Nephron (organoid): ENCODE measurements around the gene MEAK7.

Experiments
- H3K27ac Mint-ChIP-seq, 3 experiments: 2 replicates each; pipeline ENCODE4 v1.8.0; 2020; ENCODE audit warnings: mixed read lengths in 3 of 3, mild to moderate bottlenecking in 2 of 3, moderate library complexity in 1 of 3
- H3K27me3 Mint-ChIP-seq: 2 replicates; pipeline ENCODE4 v1.8.0; 2021; ENCODE audit warnings: low read depth, mild to moderate bottlenecking, moderate library complexity, mixed read lengths
- H3K36me3 Mint-ChIP-seq: 2 replicates; pipeline ENCODE4 v1.8.0; 2020; ENCODE audit warnings: low read depth, mixed read lengths
- H3K4me1 Mint-ChIP-seq: 2 replicates; pipeline ENCODE4 v1.8.0; 2020; ENCODE audit warnings: mixed read lengths
- H3K4me3 Mint-ChIP-seq, 3 experiments: 2 replicates each; pipeline ENCODE4 v1.8.0; 2020; ENCODE audit warnings: mild to moderate bottlenecking in 3 of 3, mixed read lengths in 3 of 3, moderate library complexity in 2 of 3
- H3K9me3 Mint-ChIP-seq: 2 replicates; pipeline ENCODE4 v1.8.0; 2020; ENCODE audit warnings: mixed read lengths
- TF ChIP-seq, protein P1 (sequence below), 3 experiments: fragments of 200-600 bp; sonication (generic); IDR thresholded peaks; one replicate each; pipeline ENCODE4 v1.5.0; 2021; ENCODE audit warnings: antibody characterized with exemption in 3 of 3; ENCODE audit not compliant: unreplicated experiment in 3 of 3

MEAK7 gene

DNA sequence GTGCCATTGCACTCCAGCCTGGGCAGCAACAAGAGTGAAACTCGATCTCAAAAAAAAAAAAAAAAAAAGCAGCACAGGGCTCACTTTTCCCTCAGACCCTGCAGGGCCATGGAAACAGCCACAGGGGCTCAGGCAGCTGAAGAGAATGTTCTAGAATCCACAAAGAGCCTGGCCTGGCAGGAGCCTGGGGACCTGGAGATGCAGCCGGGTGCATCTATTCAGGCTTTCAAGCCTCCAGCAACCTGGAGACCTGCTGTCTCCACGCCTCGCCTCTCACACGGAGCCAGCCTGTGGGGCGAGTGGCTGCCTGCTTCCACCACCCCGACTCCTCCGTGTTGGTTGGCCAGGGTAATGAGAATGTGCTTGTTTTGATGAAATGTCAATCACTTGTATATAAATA lies 44.0 kb upstream of the MEAK7 start:
- H3K27me3 Mint-ChIP-seq, result peaks cover 36% of the 10 kb centered on the region
- H3K4me1 Mint-ChIP-seq, result peaks cover 41% of the 10 kb centered on the region
- no peaks in the 10 kb centered on the region for H3K9me3 Mint-ChIP-seq
- H3K36me3 Mint-ChIP-seq, result no peaks in the 10 kb centered on the region
- TF ChIP-seq, protein P1, sequence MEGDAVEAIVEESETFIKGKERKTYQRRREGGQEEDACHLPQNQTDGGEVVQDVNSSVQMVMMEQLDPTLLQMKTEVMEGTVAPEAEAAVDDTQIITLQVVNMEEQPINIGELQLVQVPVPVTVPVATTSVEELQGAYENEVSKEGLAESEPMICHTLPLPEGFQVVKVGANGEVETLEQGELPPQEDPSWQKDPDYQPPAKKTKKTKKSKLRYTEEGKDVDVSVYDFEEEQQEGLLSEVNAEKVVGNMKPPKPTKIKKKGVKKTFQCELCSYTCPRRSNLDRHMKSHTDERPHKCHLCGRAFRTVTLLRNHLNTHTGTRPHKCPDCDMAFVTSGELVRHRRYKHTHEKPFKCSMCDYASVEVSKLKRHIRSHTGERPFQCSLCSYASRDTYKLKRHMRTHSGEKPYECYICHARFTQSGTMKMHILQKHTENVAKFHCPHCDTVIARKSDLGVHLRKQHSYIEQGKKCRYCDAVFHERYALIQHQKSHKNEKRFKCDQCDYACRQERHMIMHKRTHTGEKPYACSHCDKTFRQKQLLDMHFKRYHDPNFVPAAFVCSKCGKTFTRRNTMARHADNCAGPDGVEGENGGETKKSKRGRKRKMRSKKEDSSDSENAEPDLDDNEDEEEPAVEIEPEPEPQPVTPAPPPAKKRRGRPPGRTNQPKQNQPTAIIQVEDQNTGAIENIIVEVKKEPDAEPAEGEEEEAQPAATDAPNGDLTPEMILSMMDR (IDR thresholded peaks at IDR 0.05; ENCODE audit: unreplicated experiment in 3 of 3), result no peak
- no peak overlapping the region for H3K27ac Mint-ChIP-seq
- H3K4me3 Mint-ChIP-seq, result no peak overlapping the region

DNA sequence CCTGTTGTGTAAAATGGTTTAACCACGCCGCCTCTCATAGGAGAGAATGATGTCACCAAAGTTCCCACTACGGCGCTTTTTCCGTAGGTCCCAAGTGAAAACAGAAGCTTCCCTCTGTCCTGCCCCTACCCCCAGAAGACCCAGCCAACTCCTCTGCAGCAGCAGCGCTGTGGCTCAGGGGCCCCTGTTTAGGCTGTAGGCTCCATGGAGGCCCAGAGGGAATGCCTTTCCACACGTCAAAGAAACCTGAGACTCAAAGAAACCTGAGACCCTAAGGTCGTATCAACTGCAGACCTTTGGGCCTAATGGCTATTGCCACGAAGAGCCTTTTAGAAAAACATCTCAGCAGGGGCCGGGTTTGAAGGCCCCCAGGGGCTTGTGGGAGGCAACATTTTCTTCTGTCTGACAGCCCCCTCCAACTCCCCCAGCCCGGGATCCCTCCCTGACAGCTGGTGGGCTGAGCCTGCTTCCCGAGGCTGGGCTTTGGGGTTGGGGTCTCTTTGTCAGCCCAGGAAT lies 43.1 kb upstream of the MEAK7 start:
- TF ChIP-seq, protein P1 (IDR thresholded peaks at IDR 0.05; ENCODE audit: unreplicated experiment in 3 of 3), result no peak
- Mint-ChIP-seq H3K4me1 (peaks cover 41% of the 10 kb centered on the region), H3K4me3 (no peak overlapping the region)

GRCh38 chr16:84546669-84547545 lies 42.4 kb upstream of the MEAK7 start:
- peaks cover 47% of the 10 kb centered on the region for H3K4me1 Mint-ChIP-seq
- TF ChIP-seq, protein P1 (IDR thresholded peaks at IDR 0.05; ENCODE audit: unreplicated experiment in 3 of 3), result no peak
- peak overlapping the region; percentile 44 to 80 (median 69) for H3K27ac Mint-ChIP-seq
- H3K9me3 Mint-ChIP-seq, result no peaks in the 10 kb centered on the region
- peak overlapping the region; percentile 2 to 19 (median 5) for H3K4me3 Mint-ChIP-seq
- H3K36me3 Mint-ChIP-seq, result no peaks in the 10 kb centered on the region
- peaks cover 24% of the 10 kb centered on the region for H3K27me3 Mint-ChIP-seq

More for the DNA sequence above, 43.1 kb upstream of the MEAK7 start:
- peak overlapping the region in 2 of 3 experiments; percentile 44 to 80 for H3K27ac Mint-ChIP-seq
- H3K36me3 Mint-ChIP-seq, result no peaks in the 10 kb centered on the region
- no peaks in the 10 kb centered on the region for H3K9me3 Mint-ChIP-seq
- H3K27me3 Mint-ChIP-seq, result peaks cover 28% of the 10 kb centered on the region

DNA sequence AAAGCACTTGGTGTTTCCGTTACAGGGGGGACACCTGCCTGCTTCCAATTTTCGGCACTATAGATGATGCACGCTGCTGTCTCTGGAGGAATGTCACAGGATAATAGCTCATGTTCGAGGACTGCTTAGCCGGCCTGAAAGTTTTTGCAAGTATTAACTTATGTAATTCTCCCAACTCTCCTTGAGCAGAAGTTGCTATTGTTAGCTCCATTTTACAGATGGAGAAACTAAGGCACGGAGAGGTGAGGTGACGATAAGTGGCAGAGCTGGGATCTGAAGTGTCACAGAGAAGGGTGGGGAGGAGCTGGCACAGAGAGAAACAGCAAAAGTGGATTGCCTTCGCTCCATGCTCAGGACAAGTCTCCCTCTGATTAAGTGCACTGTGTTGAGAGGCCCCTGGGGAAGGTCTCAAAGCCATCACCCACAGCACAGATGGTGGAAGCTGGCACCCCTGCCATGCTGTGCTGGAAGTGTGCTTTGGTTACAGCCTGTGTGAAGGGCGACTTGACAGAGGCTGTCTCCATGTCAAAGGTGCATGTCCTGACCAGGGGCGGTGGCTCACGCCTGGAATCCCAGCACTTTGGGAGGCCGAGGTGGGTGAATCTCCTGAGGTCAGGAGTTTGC lies 40.8 kb upstream of the MEAK7 start:
- no peak overlapping the region for H3K4me3 Mint-ChIP-seq
- H3K4me1 Mint-ChIP-seq, result peaks cover 53% of the 10 kb centered on the region
- TF ChIP-seq, protein P1 (IDR thresholded peaks at IDR 0.05; ENCODE audit: unreplicated experiment in 3 of 3), result no peak
- H3K27me3 Mint-ChIP-seq, result peaks cover 21% of the 10 kb centered on the region
- no peaks in the 10 kb centered on the region for H3K9me3 Mint-ChIP-seq
- H3K27ac Mint-ChIP-seq, result peak overlapping the region in 1 of 3 experiments; percentile 58
- H3K36me3 Mint-ChIP-seq, result no peaks in the 10 kb centered on the region

DNA sequence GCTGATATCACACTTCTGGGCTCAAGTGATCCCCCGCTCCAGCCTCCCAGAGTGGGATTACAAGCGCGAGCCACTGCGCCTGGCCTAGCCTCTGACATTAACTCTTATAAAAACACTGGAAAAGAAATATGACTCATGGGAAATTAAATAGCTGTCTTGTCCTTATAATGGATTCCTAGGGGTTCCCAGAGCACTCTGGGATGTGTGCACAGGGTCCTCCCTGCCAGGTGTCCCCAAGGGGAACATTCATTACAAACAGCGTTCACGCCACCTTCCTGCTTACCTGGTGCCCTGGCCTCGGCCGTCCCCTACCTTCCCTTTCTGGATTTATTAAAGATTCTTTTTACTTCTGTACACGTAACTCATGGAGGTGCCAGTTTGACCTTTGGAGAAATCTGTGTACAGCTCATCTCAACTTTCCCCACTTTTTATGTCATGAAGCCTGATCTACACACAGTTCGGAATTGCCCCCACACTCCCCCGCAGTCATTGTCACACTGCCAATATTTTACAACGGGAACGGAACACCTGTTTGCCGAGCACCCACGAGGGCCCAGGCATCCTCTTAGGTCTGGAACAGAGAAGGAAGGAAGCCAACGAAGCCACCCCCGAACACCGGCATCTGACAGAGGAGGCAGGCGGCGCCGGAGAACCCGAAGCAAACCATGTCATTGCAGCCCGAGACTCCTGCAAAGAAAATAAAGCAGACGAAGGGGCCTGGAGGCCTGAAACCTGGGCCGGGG lies 39.7 kb upstream of the MEAK7 start:
- Mint-ChIP-seq H3K27me3 (peaks cover 24% of the 10 kb centered on the region), H3K4me3 (peak overlapping the region; percentile 3 to 30 (median 28)), H3K27ac (peak overlapping the region; percentile 0 to 60 (median 28)), H3K36me3 (no peaks in the 10 kb centered on the region), H3K4me1 (peaks cover 52% of the 10 kb centered on the region), H3K9me3 (no peaks in the 10 kb centered on the region)
- TF ChIP-seq, protein P1 (IDR thresholded peaks at IDR 0.05; ENCODE audit: unreplicated experiment in 3 of 3), result no peak
